Natural killer cell treated with Interleukin-12 subunit alpha and Interleukin-12 subunit beta and Interleukin-15 and Interleukin-18, amount 100 ng/mL, for 72 hours (primary cell): ENCODE results near the gene COL27A1. TPM values are rescaled to one million over a fixed set of nuclear protein-coding genes. Genes with fewer than 3 reads are reported as not detected.
"Not testable (repeated sequence)": the region's sequence is repeated elsewhere in the genome, so short reads cannot be mapped to it uniquely, and the experiment has no call there.

Experiments
- ATAC-seq, 2 donors: fragments of 150-1000 bp; cut with Tn5 transposase in 1 of 2; sonication (Bioruptor Pico), chemical (Tn5 transposase) in 1 of 2; 2 replicates each; pipeline ENCODE4 v1.10.0; 2021
- DNase-seq: peaks from one replicate; pipeline ENCODE4 v3.0.0; 2022; ENCODE audit warnings: low spot score
- H3K27ac Mint-ChIP-seq, 2 donors: 1 replicate in 1 of 2; 2 replicates in 1 of 2; pipeline ENCODE4 v1.8.0; 2022; ENCODE audit warnings: mixed read lengths in 2 of 2, mild to moderate bottlenecking in 1 of 2, moderate library complexity in 1 of 2
- H3K27me3 Mint-ChIP-seq, 2 donors: 1 replicate in 1 of 2; 2 replicates in 1 of 2; pipeline ENCODE4 v1.8.0; 2022; ENCODE audit warnings: mixed read lengths in 2 of 2
- H3K36me3 Mint-ChIP-seq: one replicate; pipeline ENCODE4 v1.8.0; 2022; ENCODE audit warnings: mixed read lengths
- H3K4me1 Mint-ChIP-seq, 2 donors: 1 replicate in 1 of 2; 2 replicates in 1 of 2; pipeline ENCODE4 v1.8.0; 2022; ENCODE audit warnings: low read depth in 2 of 2, mixed read lengths in 2 of 2, mild to moderate bottlenecking in 1 of 2
- H3K4me3 Mint-ChIP-seq: one replicate; pipeline ENCODE4 v1.8.0; 2022; ENCODE audit warnings: mixed read lengths
- H3K9me3 Mint-ChIP-seq: 2 replicates; pipeline ENCODE4 v1.8.0; 2022; ENCODE audit warnings: mixed read lengths
- total RNA-seq, 2 donors: library from RNA; stranded (reverse); gene quantifications; one replicate each; pipeline ENCODE4 v1.2.3, GENCODE V29; 2022

Gene COL27A1
- total RNA-seq, 2 donors from 2014 or later: 1.5 to 1.6 TPM

GRCh38 chr9:114328357-114328820 lies 173.1 kb downstream of the COL27A1 start:
- not testable (repeated sequence) for H3K36me3 Mint-ChIP-seq, H3K27me3 Mint-ChIP-seq, H3K27ac Mint-ChIP-seq, ATAC-seq, H3K9me3 Mint-ChIP-seq, DNase-seq, H3K4me3 Mint-ChIP-seq
- peaks cover 6 to 11% of the 10 kb centered on the region in 2 donors for H3K4me1 Mint-ChIP-seq

- ATAC-seq, H3K27ac Mint-ChIP-seq, H3K4me3 Mint-ChIP-seq, DNase-seq, H3K9me3 Mint-ChIP-seq, H3K36me3 Mint-ChIP-seq, H3K27me3 Mint-ChIP-seq: not testable (repeated sequence)
- peaks cover 6 to 11% of the 10 kb centered on the region in 2 donors for H3K4me1 Mint-ChIP-seq
Measured at GRCh38 chr9:114328937-114329624, 173.7 kb downstream of the COL27A1 start.

GRCh38 chr9:114329625-114330022 lies 174.3 kb downstream of the COL27A1 start, which contains the start of gene ORM2:
ORM2 (plus strand) TSS chr9:114329869; CDS start chr9:114329905, 36 bp downstream.
- peaks cover 6 to 11% of the 10 kb centered on the region in 2 donors for H3K4me1 Mint-ChIP-seq
- H3K36me3 Mint-ChIP-seq, H3K9me3 Mint-ChIP-seq, H3K27me3 Mint-ChIP-seq, DNase-seq, H3K4me3 Mint-ChIP-seq: not testable (repeated sequence)
- ATAC-seq: peak in 1 of 2 donors; percentile 6
- peak within 1 kb of the TSS in 1 of 2 donors; percentile 72 for H3K27ac Mint-ChIP-seq

DNA sequence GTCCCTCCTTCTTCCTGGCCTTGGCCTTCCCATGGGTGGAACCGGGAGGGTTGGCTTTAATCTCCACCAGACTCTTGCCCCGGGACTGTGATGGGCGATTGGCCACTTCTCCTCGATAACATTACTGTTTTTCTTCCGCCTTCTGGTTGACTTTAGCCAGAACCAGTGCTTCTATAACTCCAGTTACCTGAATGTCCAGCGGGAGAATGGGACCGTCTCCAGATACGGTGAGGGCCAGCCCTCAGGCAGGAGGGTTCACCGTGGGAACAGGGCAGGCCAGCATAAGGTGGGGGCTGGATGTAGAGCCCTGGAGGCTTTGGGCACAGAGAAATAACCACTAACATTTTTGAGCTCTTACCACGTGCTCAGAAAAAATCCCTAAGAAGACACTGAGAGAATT lies 175.3 kb downstream of the COL27A1 start:
- peaks cover 7% of the 10 kb centered on the region for H3K36me3 Mint-ChIP-seq
- no peak for ATAC-seq
- H3K27me3 Mint-ChIP-seq: no peaks in the 10 kb centered on the region
- no peaks in the 10 kb centered on the region for H3K9me3 Mint-ChIP-seq
- H3K4me1 Mint-ChIP-seq: peaks cover 12 to 15% of the 10 kb centered on the region in 2 donors
- DNase-seq: no peak
- H3K27ac Mint-ChIP-seq: peak overlapping the region in 1 of 2 donors; percentile 72
- no peak overlapping the region for H3K4me3 Mint-ChIP-seq

DNA sequence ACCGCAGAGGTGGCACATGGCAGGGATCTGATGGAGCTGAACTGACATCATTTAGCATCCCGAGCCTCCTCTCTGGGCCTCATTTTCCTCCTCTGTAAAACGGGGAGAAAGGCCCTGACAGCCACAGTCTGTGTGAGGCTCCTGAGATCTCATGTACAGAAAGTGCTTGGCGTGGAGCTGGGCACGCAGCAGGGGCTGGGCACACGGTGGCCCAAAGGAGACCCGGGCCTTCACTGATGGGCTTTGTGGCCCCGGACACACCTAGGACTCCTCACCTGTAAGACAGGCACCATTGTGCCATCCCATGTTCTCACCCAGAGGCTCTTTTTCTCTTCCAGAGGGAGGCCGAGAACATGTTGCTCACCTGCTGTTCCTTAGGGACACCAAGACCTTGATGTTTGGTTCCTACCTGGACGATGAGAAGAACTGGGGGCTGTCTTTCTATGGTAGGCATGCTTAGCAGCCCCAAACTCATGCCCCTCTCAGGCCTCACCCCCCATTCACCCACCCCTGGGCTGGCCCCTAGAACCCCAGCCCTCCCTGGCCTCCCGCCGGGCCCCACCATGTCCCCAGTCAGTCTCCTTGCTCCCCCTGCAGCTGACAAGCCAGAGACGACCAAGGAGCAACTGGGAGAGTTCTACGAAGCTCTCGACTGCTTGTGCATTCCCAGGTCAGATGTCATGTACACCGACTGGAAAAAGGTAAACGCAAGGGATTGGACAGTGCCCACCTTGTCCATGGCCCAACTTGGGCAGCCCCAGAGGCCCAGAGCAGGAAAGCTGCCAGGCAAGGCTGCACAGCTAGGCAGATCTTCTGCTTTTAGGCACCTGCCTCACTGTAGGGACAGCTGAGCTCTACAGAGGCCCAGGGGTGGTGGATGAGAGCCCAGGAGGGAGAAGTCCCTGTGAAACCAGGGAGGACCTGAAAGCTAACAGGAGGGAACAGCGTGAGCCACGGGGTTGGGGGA lies 176.2 kb downstream of the COL27A1 start:
- not testable (repeated sequence) for DNase-seq, H3K9me3 Mint-ChIP-seq, H3K36me3 Mint-ChIP-seq, H3K4me3 Mint-ChIP-seq, H3K27me3 Mint-ChIP-seq
- ATAC-seq: peak; percentile 4 to 21
- H3K4me1 Mint-ChIP-seq: peaks cover 12 to 15% of the 10 kb centered on the region in 2 donors
- H3K27ac Mint-ChIP-seq: peak overlapping the region in 1 of 2 donors; percentile 72

- not testable (repeated sequence) for H3K27me3 Mint-ChIP-seq, H3K36me3 Mint-ChIP-seq, H3K9me3 Mint-ChIP-seq, DNase-seq, H3K4me3 Mint-ChIP-seq, ATAC-seq
- peak overlapping the region; percentile 63 to 72 for H3K27ac Mint-ChIP-seq
- peaks cover 12 to 15% of the 10 kb centered on the region in 2 donors for H3K4me1 Mint-ChIP-seq
Measured at GRCh38 chr9:114332474-114333040, 177.2 kb downstream of the COL27A1 start.

- not testable (repeated sequence) for DNase-seq, H3K9me3 Mint-ChIP-seq, H3K4me3 Mint-ChIP-seq, ATAC-seq, H3K27me3 Mint-ChIP-seq, H3K27ac Mint-ChIP-seq
- Mint-ChIP-seq H3K36me3 (peaks cover 15% of the 10 kb centered on the region), H3K4me1 (peaks cover 18 to 23% of the 10 kb centered on the region in 2 donors)
Measured at GRCh38 chr9:114333718-114334117, 178.4 kb downstream of the COL27A1 start.

- DNase-seq (no peak), ATAC-seq (no peak)
- Mint-ChIP-seq H3K27ac (peak overlapping the region; percentile 65 to 77), H3K9me3 (no peaks in the 10 kb centered on the region), H3K27me3 (no peaks in the 10 kb centered on the region), H3K4me1 (peaks cover 18 to 31% of the 10 kb centered on the region in 2 donors), H3K36me3 (peaks cover 19% of the 10 kb centered on the region), H3K4me3 (no peak overlapping the region)
Measured at GRCh38 chr9:114334490-114334889, 179.2 kb downstream of the COL27A1 start.

GRCh38 chr9:114335745-114336144 lies 180.4 kb downstream of the COL27A1 start:
- Mint-ChIP-seq H3K27ac (peak overlapping the region; percentile 65 to 77), H3K36me3 (peaks cover 24% of the 10 kb centered on the region), H3K4me1 (peaks cover 24 to 39% of the 10 kb centered on the region in 2 donors), H3K9me3 (no peaks in the 10 kb centered on the region), H3K27me3 (no peaks in the 10 kb centered on the region), H3K4me3 (no peak overlapping the region)
- DNase-seq (no peak), ATAC-seq (no peak)

GRCh38 chr9:114336157-114336556 lies 180.8 kb downstream of the COL27A1 start:
- DNase-seq (no peak), ATAC-seq (no peak)
- H3K4me3 Mint-ChIP-seq: no peak overlapping the region
- H3K27ac Mint-ChIP-seq: peak overlapping the region in 1 of 2 donors; percentile 77
- peaks cover 24 to 38% of the 10 kb centered on the region in 2 donors for H3K4me1 Mint-ChIP-seq
- H3K36me3 Mint-ChIP-seq: peaks cover 26% of the 10 kb centered on the region
- H3K27me3 Mint-ChIP-seq: no peaks in the 10 kb centered on the region
- H3K9me3 Mint-ChIP-seq: no peaks in the 10 kb centered on the region

- DNase-seq: no peak
- Mint-ChIP-seq H3K36me3 (peaks cover 30% of the 10 kb centered on the region), H3K4me3 (no peak overlapping the region), H3K4me1 (peaks cover 27 to 42% of the 10 kb centered on the region in 2 donors), H3K27me3 (no peaks in the 10 kb centered on the region), H3K9me3 (no peaks in the 10 kb centered on the region), H3K27ac (no peak overlapping the region)
- no peak for ATAC-seq
Measured at GRCh38 chr9:114336699-114337395, 181.5 kb downstream of the COL27A1 start.

- Mint-ChIP-seq H3K27me3 (no peaks in the 10 kb centered on the region), H3K4me3 (no peak overlapping the region), H3K4me1 (peaks cover 27 to 43% of the 10 kb centered on the region in 2 donors), H3K27ac (peak overlapping the region; percentile 62 to 84), H3K9me3 (no peaks in the 10 kb centered on the region), H3K36me3 (peaks cover 30% of the 10 kb centered on the region)
- DNase-seq (no peak), ATAC-seq (no peak)
Measured at GRCh38 chr9:114338187-114338586, 182.8 kb downstream of the COL27A1 start.
